ENCODE data around the gene KRTAP29-1.
A peak's percentile ranks its signal among the peaks of the same experiment; 100 is the strongest.

The KRTAP29-1 gene

DNA sequence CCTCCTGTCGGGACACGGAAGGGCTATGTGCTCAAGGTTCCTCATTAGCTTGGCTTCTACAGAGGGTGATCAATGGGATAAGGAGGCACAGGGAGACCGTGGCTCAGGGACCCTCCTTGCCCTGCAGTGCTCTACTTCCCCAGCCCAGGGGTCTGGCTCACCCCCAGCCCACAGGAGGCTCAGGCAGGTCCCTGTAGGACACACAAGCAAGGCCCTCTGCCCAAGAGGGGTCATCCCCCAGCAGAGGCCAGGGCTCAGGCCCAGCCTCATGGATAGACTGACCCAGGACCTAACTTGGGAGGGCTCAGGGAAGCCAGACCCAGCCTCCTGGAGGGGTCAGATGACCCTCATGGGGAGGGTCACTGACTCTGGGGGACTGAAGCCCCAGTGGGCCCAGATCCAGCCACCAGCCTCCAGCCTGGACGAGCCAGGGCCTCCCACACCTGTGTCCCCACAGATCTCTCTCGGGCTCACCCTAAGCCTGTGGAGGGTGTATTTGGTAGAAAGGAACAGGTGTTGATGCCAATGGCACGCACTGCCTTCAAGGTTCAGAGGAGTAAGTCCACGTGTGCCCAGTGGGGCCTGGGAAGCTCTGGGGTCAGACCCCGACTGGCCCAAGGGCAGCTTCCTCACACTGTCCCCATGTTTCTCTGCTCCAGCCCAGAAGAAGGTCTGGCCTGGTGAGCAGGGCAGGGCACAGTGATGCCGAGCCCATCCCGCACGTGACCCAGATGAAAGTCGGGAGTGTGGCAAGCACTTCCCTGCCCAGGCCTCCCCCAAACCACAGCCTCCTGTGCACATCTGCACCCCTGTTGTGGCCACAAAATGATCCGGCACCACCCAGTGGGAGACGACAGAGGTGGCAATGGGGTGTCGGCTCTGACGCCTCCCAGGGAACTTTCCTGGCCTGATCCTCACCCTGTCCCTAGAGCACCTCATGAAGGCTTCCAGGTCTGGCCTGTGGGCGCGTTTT, 23.8 kb upstream of the KRTAP29-1 start:
- TF ChIP-seq, protein P1, sequence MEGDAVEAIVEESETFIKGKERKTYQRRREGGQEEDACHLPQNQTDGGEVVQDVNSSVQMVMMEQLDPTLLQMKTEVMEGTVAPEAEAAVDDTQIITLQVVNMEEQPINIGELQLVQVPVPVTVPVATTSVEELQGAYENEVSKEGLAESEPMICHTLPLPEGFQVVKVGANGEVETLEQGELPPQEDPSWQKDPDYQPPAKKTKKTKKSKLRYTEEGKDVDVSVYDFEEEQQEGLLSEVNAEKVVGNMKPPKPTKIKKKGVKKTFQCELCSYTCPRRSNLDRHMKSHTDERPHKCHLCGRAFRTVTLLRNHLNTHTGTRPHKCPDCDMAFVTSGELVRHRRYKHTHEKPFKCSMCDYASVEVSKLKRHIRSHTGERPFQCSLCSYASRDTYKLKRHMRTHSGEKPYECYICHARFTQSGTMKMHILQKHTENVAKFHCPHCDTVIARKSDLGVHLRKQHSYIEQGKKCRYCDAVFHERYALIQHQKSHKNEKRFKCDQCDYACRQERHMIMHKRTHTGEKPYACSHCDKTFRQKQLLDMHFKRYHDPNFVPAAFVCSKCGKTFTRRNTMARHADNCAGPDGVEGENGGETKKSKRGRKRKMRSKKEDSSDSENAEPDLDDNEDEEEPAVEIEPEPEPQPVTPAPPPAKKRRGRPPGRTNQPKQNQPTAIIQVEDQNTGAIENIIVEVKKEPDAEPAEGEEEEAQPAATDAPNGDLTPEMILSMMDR (IDR thresholded peaks at IDR 0.05; ENCODE audit: borderline replicate concordance, insufficient read depth, low read depth, low read length), result no peak
- no peak overlapping the region for H3K4me3 ChIP-seq (ENCODE audit: low read depth, low read length)

DNA sequence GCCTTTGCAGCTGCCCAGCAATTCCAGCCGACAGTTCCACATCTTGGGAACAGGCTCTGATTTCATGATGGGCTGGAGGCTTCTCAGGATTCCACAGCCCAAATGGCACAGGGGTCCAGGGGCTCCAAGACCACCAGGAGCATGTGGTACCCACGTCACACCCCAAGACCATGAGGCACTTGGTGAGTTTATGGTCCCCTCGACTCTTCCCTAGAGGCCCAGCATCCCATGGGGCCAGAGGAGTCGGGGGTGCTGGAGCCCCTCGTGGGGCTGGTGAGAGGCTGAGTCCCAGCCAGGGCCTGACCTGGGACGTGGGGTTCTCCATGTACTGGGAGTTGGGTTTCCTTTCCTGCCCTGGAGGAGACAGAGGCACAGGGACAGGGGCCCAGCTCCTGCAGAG, 23.0 kb upstream of the KRTAP29-1 start:
- TF ChIP-seq, protein P1 (IDR thresholded peaks at IDR 0.05; ENCODE audit: borderline replicate concordance, insufficient read depth, low read depth, low read length), result no peak
- H3K4me3 ChIP-seq (ENCODE audit: low read depth, low read length), result no peak overlapping the region

DNA sequence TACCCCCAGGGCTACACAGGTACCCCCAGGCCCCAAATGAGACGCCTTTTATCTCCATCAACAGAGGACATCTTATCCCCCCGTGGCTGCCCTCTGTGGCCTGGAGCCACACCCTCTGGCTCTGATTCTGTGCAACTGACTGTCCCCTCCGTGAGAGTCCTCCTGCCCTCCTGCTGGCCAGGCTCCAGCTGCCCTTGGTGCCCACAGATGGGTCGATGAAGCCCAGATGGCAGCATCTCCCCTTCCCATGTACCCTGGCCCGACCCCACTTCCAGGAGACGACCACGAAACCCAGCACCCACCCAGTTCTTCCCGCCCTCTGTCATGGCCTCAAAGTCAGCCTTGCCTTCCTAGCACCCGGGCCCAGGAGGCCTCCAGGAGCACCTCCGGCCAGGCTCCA, 22.5 kb upstream of the KRTAP29-1 start:
- H3K4me3 ChIP-seq (ENCODE audit: low read depth, low read length), result no peak overlapping the region
- TF ChIP-seq, protein P1 (IDR thresholded peaks at IDR 0.05; ENCODE audit: borderline replicate concordance, insufficient read depth, low read depth, low read length), result no peak

DNA sequence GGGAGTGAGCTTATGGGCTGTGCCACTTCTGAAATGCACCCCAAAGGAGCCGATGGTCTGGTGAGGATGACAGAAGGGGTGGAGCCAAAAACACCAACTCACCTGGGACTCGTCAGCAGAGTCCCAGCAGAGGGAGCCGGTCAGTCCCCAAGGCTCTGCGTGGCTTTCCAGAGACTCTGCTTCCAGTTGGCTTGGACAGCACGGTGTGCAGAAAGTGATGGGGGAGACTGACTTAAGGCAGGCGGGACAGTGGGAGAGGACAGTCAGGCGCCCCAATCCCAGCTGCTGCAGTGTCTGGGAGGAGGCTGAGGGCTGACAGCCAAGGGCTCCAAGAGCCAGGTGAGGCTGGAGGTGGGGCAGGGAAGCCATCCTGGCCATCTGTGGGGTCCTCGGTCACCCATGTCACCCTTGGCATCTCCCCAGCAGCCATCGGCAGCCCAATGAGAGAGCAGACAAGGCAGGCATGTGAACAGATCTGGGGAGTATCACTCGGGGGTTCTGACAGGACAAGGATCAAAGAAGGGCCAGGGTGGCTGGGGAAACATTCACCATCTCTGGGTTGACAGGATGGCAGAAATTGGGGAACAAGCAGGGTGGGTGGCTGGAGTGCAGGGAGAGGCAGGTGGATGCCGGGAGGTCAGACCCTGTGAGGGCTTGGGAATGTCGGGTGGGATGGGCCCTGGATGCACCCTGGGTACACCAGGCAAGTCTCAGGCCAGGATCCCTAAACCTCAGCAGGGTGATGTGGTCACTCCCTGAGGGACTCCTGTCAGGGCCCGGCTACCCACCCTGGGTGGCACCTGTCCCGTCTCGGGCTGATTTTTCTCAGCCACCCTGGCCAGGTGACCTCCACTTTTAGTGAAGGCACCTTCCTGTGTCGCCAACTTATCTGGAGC, 21.8 kb upstream of the KRTAP29-1 start:
- H3K4me3 ChIP-seq (ENCODE audit: low read depth, low read length), result no peak overlapping the region
- TF ChIP-seq, protein P1 (IDR thresholded peaks at IDR 0.05; ENCODE audit: borderline replicate concordance, insufficient read depth, low read depth, low read length), result peak; percentile 7; the same call in 1 of the 2 replicates

DNA sequence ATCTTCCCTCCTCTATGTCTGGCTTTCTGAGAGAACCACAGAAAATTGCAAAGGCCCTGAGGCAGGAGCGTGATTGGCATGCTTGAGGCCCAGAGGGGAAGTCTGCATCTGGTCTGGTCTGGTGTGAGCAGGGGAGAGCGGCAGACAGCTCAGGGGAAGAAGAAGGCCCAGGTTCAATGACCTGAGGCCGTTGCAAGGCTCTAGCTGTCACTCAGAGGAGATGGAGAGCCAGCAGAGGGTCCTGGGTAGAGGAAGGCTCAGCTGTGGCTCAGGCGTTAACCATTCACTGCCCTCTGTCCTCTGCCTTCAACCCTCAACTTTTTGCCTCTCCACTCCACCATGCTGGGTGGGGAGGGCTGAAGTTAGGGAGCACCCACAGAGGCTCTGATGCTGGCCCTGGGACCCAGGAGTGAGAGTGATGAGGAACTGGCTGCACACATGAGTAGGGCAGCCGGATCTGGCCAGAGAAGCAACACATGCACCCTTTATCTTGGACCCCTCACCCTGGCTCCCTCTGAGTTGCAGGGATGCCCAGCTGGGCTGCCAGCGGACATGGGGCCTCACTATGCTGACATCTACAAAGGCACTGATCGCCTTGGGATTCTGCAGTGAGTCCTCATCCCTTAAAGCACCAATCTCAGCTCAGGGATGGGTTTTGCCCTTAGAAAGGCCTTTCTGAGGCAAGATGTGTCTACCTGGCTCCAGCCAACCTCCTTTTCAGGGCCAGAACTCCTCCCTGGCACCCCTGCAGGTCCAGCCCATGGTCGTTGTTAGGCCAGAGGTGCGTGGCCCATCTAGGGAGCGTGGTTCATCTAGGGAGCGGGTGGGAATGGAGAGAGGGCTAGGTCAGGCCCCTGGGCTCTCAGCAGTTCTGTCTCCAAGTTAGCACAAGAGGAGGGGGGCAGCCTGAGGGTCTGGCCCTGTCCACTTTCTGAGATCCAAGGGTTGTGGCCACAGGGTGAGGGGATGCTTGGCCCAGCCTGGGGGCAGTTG, 20.5 kb upstream of the KRTAP29-1 start:
- TF ChIP-seq, protein P1 (IDR thresholded peaks at IDR 0.05; ENCODE audit: borderline replicate concordance, insufficient read depth, low read depth, low read length), result no peak
- no peak overlapping the region for H3K4me3 ChIP-seq (ENCODE audit: low read depth, low read length)

Measured in GM12875 (cell line).